HG03565 (cell line): Measurements from ENCODE around the gene SPATA20.

ENCODE experiments used
- ATAC-seq: cut with Tn5 transposase; IDR thresholded peaks from one replicate; pipeline ENCODE4 v1.9.1; 2021; ENCODE audit warnings: mild to moderate bottlenecking, moderate library complexity; ENCODE audit not compliant: unreplicated experiment

SPATA20 gene

DNA sequence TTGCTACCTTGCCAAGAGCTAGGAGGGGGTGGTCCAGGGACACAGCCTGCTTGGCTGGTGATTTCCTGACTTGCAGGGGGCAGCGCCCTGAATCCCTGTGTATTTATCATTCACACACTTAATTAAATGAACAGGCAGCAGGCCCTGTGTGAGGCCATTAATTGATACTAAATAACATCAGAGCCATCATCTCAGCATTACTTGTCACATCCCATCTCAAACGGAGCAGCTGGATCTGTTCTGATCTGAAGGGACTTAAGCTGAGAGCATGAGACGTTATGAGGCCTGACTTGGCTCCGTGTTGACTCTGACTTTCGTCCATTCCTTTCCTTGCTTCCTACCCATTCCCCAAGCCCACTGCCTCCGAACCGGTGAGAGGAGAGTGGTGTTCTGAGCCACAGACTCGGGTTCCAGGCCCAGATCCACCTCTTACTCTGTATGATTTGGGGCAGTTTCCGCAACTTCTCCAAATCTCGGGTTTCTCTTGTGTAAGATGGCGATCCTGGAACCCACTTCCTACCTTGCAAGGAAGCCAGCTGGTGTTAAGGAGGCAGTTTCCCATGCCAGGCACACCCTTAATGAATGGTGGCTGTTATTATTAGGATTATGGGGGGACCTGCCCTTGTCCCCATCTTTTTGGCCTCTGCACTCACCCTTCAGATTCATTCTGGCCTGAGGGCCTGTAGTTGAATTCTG lies 47.3 kb downstream of the SPATA20 start:
- no peak for ATAC-seq

DNA sequence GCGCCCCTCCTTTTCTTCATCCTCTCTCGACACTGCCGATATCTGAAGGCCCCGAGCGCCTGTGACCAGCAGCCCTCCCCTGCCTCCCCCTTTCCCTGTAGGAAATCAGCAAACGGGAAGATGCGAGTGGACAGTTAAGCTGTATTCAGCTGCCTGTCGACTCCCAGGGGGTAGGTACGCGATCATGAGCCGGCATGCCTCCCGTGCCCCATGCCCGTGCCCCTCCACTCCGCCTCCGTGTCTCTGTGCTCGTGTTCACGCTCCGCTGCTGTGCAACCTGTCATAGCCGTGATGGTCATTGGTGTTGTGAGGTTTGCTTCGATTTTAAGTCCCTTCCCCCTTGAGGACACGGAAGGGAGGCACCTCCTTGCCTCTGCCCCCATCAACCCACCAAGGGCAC lies 47.9 kb downstream of the SPATA20 start:
- no peak for ATAC-seq

DNA sequence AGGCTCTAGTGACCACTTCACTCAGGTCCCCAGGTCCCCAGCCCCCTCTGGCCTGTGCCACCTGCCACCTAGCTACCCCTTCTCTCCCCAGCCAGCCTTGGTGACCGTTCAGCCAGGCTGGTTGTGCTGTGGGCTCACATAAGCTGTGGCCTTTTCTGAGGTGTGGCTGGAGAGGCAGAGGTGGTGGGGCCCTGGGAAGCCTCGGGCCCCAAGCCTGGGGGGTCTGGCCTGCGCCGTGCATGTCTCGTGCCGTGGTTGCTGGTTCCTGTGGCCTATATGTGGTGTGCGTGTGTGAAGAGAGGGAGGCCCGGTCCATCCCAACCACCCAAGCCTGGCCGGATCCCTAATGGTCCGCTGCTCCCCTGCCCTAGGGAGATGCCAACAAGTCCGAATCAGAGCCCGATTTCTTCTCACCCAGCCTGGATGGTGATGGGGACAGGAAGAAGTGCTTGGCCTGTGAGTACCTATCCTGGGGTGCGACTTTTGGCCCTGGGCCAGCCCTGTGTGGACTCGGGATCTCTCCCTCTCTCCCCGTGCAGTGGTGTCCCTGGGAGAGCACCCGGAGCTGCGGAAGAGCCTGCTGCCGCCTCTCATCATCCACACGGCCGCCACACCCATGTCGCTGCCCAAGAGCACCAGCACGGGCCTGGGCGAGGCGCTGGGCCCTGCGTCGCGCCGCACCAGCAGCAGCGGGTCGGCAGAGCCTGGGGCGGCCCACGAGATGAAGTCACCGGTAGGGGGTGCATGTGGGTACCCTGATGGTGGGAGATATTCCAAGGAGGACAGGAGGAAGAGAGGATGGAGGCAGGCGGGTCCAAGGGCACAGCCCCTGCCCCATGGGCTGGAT lies 49.4 kb downstream of the SPATA20 start:
- ATAC-seq = no peak

DNA sequence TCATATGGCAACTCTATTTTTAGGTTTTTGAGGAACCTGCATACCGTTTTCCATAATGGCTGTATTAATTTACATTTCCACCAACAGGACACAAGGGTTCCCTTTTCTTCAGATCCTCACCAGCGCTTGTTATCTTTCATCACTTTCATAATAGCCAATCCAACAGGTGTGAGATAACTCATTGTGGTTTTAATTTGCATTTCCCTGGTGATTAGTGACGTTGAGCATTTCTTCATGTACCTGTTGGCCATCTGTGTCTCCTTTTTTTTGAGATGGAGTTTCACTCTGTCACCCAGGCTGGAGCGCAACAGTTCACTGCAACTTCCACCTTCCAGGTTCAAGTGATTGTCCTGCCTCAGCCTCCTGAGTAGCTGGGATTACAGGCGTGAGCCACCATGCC lies 51.5 kb downstream of the SPATA20 start:
- ATAC-seq = no peak

DNA sequence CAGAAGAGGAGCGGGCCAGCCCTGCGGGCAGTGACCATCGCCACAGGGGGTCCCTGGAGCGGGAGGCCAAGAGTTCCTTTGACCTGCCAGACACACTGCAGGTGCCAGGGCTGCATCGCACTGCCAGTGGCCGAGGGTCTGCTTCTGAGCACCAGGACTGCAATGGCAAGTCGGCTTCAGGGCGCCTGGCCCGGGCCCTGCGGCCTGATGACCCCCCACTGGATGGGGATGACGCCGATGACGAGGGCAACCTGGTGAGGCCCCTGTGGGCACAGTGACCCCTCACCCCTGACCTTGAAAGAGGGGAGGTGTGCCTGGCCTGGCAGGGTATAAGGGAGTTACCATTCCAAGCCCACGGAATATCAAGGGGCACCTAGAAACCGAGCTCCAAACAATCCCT lies 52.6 kb downstream of the SPATA20 start:
- ATAC-seq = no peak

DNA sequence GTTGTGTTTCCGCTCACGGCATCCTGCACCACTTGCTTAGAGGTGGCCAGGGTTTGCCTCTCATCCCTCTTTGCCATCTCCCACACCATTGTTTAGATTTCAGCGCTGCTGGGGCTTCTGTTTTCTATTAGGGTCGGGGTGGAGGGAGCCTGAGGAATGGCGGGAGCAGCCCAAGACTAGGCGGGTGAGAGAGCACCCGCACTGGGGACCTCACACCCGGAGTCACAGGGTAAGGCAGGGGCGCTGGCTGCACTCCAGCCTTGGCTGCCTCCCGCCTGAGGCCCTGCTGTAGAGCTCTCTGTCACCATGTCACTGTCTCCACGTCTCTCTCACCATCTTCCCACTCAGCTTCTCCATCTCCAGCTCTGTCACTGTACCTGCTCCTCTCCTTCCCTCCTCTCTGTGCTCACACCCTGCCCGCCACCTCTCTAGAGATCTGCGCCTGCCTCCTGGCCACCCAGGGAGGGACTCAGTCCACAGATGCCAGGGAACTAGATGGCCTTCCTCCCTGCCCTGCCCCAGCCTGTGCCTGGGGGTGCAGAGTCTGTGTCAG lies 54.9 kb downstream of the SPATA20 start:
- no peak for ATAC-seq

DNA sequence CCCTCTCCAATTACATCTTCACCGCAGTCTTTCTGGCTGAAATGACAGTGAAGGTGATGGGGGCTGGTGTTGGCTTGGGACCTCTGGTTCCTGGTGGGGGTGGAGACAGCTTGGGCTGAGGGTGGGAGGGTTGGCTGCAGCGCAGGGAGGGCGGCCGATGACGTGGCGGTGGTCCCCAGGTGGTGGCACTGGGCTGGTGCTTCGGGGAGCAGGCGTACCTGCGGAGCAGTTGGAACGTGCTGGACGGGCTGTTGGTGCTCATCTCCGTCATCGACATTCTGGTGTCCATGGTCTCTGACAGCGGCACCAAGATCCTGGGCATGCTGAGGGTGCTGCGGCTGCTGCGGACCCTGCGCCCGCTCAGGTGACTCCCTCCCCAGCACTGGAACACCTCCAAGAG lies 55.9 kb downstream of the SPATA20 start:
- ATAC-seq = no peak

DNA sequence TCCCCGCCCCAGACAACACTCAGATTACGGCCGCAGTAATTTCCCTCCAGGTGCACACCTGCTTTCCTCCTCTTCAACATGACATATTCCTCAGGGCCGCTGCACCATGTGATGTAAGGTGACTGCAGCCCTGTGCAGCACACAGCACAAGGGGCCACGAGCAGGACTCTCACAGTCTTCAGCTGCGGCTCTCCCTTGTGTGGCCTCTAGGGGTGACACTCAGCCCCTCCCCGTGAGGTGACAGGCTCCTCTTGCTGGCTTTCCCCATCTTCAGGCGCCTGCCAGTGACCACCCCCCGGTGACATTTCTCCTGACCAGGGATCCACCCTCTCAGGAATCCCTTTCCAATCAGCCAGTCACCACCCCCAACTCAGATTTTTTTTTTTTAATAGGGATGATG lies 56.4 kb downstream of the SPATA20 start:
- ATAC-seq = no peak

DNA sequence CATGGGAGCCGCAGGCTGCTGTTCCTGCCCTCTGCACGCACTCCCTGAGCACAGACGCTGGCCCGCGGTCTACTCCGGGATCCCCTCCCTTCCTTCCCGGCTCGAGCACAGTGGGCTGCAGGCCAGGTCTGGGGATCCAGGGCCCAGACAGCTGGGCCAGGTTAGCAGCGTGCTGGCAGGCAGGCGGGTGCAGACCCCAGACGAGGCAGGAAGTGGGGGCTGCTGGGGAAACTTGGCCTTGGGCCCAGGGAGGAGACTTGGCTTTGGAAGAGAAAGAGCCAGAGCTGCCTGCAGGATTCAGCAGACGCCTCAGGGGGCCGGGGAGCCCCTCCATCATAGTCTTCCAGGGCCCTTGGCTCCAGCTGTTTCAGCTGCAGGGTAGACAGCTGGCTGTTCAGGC lies 57.5 kb downstream of the SPATA20 start:
- ATAC-seq = no peak

DNA sequence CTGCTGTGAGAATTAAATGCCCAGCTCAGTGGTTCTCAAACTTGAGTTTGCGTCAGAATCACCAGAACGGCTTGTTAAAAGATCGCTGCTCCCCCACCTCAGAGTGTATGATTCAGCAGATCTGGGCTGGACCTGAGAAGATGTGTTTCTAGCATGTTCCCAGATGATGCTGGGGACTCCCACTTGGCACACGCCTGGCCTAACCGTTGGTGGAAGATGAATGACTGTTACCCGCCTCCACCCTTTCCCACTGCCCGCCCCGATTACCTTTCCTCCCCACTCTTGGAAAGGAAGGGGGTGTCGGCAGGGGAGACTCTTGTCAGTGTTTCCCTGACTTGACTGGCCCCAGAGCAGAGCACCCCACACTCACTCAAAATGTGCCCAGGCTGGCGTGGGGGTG lies 58.5 kb downstream of the SPATA20 start:
- no peak for ATAC-seq
